Fibroblast of peridontal ligament (primary cell): ENCODE measurements around the gene TP53TG3B.
"Not testable (repeated sequence)": the region's sequence is repeated elsewhere in the genome, so short reads cannot be mapped to it uniquely, and the experiment has no call there.

Source experiments
- DNase-seq: peaks from one replicate; pipeline ENCODE4 v3.0.0-alpha.2; 2010; ENCODE audit errors: extremely low read depth

The TP53TG3B gene, protein sequence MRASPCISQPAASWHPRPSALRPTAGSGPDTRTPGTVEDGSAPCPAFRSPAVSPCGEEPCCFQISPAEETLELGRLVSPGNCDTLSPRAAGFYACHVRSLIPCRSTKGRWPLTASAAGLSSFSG

DNA sequence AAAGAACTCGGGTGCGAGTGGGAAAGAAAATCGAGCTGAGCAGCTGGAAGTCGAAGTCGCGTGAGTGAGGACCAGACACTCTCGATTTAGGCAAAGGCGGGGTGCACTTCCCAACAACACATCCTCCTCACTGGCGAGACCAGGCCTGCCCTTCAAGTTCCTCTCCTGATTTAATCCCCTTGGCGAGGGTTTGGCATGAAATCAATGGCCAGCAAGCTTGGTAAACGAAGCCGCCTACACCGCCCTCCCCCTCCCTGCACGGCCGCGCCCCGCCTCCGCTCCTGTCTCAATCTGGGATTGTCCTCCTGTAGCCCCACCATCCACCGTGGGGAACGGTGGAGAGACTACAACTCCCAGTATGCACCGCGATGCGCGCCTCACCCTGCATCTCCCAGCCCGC is at the start of gene TP53TG3B:
TP53TG3B (plus strand) TSS at position 301 of the 400 bp plus-strand sequence; CDS start at position 369, 68 bp downstream.
- not testable (repeated sequence) for DNase-seq

DNA sequence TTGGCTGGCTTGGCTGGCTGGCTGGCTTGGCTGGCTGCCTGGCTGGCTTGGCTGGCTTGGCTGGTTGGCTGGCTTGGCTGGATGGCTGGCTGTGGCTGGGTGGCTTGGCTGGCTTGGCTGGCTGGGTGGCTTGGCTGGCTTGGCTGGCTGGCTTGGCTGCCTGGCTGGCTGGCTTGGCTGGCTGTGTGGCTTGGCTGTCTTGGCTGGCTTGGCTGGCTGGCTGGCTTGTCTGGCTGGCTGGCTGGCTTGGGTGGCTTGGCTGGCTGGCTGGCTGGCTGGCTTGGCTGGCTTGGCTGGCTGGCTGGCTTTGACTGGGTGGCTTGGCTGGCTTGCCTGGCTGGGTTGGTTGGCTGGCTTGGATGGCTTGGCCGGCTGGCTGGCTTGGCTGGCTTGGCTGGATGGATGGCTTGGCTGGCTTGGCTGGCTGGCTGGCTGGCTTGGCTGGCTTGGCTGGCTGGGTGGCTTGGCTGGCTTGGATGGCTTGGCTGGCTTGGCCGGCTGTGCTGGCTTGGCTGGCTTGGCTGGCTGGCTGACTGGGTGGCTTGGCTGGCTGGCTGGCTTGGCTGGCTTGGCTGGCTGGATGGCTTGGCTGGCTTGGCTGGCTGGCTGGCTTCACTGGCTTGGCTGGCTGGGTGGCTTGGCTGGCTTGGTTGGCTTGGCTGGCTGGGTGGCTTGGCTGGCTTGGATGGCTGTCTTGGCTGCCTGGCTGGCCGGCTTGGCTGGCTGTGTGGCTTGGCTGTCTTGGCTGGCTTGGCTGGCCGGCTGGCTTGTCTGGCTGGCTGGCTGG is 24.2 kb upstream of the TP53TG3B start:
- DNase-seq, result not testable (repeated sequence)

DNA sequence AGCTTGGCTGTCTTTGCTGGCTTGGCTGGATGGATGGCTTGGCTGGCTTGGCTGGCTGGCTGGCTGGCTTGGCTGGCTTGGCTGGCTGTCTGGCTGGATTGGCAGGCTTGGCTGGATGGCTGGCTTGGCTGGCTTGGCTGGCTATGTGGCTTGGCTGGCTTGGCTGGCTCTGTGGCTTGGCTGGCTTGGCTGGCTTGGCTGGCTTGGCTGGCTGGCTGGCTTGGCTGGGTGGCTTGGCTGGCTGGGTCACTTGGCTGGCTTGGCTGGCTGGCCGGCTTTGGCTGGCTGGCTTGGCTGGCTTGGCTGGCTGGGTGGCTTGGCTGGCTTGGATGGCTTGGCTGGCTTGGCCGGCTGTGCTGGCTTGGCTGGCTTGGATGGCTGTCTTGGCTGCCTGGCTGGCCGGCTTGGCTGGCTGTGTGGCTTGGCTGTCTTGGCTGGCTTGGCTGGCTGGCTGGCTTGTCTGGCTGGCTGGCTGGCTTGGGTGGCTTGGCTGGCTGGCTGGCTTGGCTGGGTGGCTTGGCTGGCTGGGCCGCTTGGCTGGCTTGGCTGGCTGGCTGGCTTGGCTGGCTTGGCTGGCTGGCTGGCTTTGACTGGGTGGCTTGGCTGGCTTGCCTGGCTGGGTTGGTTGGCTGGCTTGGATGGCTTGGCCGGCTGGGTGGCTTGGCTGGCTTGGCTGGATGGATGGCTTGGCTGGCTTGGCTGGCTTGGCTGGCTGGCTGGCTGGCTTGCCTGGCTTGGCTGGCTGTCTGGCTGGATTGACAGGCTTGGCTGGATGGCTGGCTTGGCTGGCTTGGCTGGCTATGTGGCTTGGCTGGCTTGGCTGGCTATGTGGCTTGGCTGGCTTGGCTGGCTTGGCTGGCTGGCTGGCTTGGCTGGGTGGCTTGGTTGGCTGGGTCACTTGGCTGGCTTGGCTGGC is 22.8 kb upstream of the TP53TG3B start:
- not testable (repeated sequence) for DNase-seq

DNA sequence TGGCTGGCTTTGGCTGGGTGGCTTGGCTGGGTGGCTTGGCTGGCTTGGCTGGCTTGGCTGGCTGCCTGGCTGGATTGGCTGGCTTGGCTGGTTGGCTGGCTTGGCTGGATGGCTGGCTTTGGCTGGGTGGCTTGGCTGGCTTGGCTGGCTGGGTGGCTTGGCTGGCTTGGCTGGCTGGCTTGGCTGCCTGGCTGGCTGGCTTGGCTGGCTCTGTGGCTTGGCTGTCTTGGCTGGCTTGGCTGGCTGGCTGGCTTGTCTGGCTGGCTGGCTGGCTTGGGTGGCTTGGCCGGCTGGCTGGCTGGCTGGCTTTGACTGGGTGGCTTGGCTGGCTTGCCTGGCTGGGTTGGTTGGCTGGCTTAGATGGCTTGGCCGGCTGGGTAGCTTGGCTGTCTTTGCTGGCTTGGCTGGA is 22.1 kb upstream of the TP53TG3B start:
- DNase-seq, result not testable (repeated sequence)

DNA sequence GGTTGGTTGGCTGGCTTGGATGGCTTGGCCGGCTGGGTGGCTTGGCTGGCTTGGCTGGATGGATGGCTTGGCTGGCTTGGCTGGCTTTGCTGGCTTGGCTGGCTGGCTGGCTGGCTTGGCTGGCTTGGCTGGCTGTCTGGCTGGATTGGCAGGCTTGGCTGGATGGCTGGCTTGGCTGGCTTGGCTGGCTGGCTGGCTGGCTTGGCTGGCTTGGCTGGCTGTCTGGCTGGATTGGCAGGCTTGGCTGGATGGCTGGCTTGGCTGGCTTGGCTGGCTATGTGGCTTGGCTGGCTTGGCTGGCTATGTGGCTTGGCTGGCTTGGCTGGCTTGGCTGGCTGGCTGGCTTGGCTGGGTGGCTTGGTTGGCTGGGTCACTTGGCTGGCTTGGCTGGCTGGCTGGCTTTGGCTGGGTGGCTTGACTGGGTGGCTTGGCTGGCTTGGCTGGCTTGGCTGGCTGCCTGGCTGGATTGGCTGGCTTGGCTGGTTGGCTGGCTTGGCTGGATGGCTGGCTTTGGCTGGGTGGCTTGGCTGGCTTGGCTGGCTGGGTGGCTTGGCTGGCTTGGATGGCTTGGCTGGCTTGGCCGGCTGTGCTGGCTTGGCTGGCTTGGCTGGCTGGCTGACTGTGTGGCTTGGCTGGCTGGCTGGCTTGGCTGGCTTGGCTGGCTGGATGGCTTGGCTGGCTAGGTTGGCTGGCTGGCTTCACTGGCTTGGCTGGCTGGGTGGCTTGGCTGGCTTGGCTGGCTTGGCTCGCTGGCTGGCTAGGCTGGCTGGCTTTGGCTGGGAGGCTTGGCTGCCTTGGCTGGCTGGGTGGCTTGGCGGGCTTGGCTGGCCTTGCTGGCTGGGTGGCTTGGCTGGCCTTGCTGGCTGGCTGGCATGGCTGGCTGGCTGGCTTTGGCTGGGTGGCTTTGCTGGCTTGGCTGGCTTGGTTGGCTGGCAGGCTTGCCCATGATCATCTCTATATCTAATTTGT is 21.3 kb upstream of the TP53TG3B start:
- not testable (repeated sequence) for DNase-seq
